Heart left ventricle (tissue), 16 donors: ENCODE results near the gene COL1A2. TPM values are rescaled to one million over a fixed set of nuclear protein-coding genes. Genes with fewer than 3 reads are reported as not detected.

Experiments used
- ATAC-seq, 4 donors: fragments of 200-7000 bp; cut with Tn5 transposase; one replicate each; pipeline ENCODE4 v1.9.1; 2020 to 2022; ENCODE audit warnings: moderate library complexity in 4 of 4, mild to moderate bottlenecking in 3 of 4, moderate number of reproducible peaks in 1 of 4
- DNase-seq, 5 donors: peaks; one replicate each; pipeline ENCODE4 v3.0.0-alpha.2; 2020
- H3K27ac ChIP-seq, 12 donors: fragments of 200-600 bp; sonication (generic) in 4 of 12; one replicate each; pipeline versions ENCODE4 v1.5.0 to v1.8.0; 2016 to 2022; ENCODE audit warnings: mild to moderate bottlenecking in 2 of 12
- H3K27me3 ChIP-seq, 9 donors: fragments of 200-600 bp; sonication (generic) in 2 of 9; one replicate each; pipeline versions ENCODE4 v1.5.1 to v1.8.0; 2016 to 2022; ENCODE audit warnings: mild to moderate bottlenecking in 3 of 9
- H3K36me3 ChIP-seq, 9 donors: fragments of 200-600 bp; sonication (generic) in 2 of 9; one replicate each; pipeline versions ENCODE4 v1.5.0 to v1.8.0; 2018 to 2022; ENCODE audit warnings: mild to moderate bottlenecking in 2 of 9
- H3K4me1 ChIP-seq, 12 donors: fragments of 200-600 bp; sonication (generic) in 4 of 12; one replicate each; pipeline versions ENCODE4 v1.5.0 to v1.8.0; 2016 to 2022; ENCODE audit warnings: mild to moderate bottlenecking in 3 of 12
- H3K4me3 ChIP-seq, 12 donors: fragments of 200-600 bp; sonication (generic) in 4 of 12; one replicate each; pipeline versions ENCODE4 v1.5.0 to v1.8.0; 2017 to 2022; ENCODE audit warnings: mild to moderate bottlenecking in 9 of 12, moderate library complexity in 4 of 12
- H3K9me3 ChIP-seq, 12 donors: fragments of 200-600 bp; sonication (generic) in 4 of 12; one replicate each; pipeline versions ENCODE4 v1.5.0 to v1.8.0; 2016 to 2022; ENCODE audit warnings: mild to moderate bottlenecking in 1 of 12
- CTCF ChIP-seq, 12 donors: fragments of 200-600 bp; sonication (generic) in 4 of 12; IDR thresholded peaks; one replicate each; pipeline versions ENCODE4 v1.5.0 to v1.8.0; 2018 to 2022; ENCODE audit warnings: antibody characterized with exemption in 12 of 12, mild to moderate bottlenecking in 5 of 12
- POLR2A ChIP-seq, 2 donors: fragments of 450-650 bp; IDR thresholded peaks; one replicate each; pipeline ENCODE4 v1.6.1; 2017; ENCODE audit warnings: antibody characterized with exemption in 2 of 2, mild to moderate bottlenecking in 2 of 2, moderate library complexity in 2 of 2
- WGBS, 4 donors: extraction: QIAGEN DNeasy Blood & Tissue Kit in 2 of 4; methylation state at CpG; one replicate each; pipeline versions ENCODE4 v1.1.5 to v1.1.7; 2013 to 2018; 5-methylcytosine and 5-hydroxymethylcytosine counted together
- intact Hi-C, 10 donors: fragments of 100-400 bp; cut with DNase I; formaldehyde crosslinking; loops; one replicate each; pipeline versions ENCODE4 v1.11.1 to v1.14.2; 2022
- polyA plus RNA-seq, 2 donors: library from polyadenylated mRNA; stranded (reverse); fragments of 200-250 nt; gene quantifications; one replicate each; pipeline ENCODE4 v1.2.3, GENCODE V29; 2013
- total RNA-seq, 9 donors: library from RNA; depleted of rRNA in 2 of 9; stranded (reverse); fragments of >200 nt in 2 of 9; fragmentation: NEBNext Ultra II Directional in 3 of 9; extraction: Animal tissue kit (Norgen Biotek cat#: 25700) in 3 of 9; gene quantifications; one replicate each; pipeline versions ENCODE4 v1.1.0 to v1.2.4, GENCODE V29; 2016 to 2023
- donor health status: ischemic (EF 13 %, LVEDD 7.1; RV severe dilation, severe dysfunction).
- donor health status: healthy with polysubstance abuse.
- donor health status: DM: no; HTN: yes; CAD: no.
- donor health status: DM: no; HTN: no; CAD: no.
- donor health status: ischemic (EF 25% LVEDD 6.9; RV normal size, moderate dysfunction).
- donor health status: ischemic (EF 25% LVEDD 5.7; RV mildly dilated, moderate dysfunction).
- donor health status: healthy.
- donor health status: DM: yes; HTN: yes; CAD: no.
- donor health status: ischemic (EF 35%, LVEDD 5.7; RV mildly dilated, moderate dysfunction).
- donor health status: nonischemic (EF 11% LVEDD 7.7; RV severe dilation, severe dysfunction).
- donor health status: DM: yes; HTN: yes; CAD: no.
- donor health status: PGD.
- donor health status: ischemic (EF 29% LVEDD 5.4; RV normal size, mild dysfunction).
- donor health status: nonischemic (EF 23%, LVEDD 6.1; RV moderate dilation, normal function).

COL1A2 gene
- total and polyA plus RNA-seq, 11 donors, result 33.1 to 615 (median 104) TPM

- peaks cover 0 to 100% (median 78%) of the 10 kb centered on the region in 9 donors for H3K36me3 ChIP-seq
- WGBS, 4 donors, result 72 to 84% (median 82%) methylated on average over 5 of the region's 5 CpGs
Measured at GRCh38 chr7:94422827-94423460, 28.2 kb downstream of the COL1A2 start.

GRCh38 chr7:94423863-94424735 lies 29.4 kb downstream of the COL1A2 start:
- Histone ChIP-seq H3K4me1 (no peaks in the 10 kb centered on the region), H3K27me3 (no peaks in the 10 kb centered on the region), H3K9me3 (no peaks in the 10 kb centered on the region), H3K27ac (peak overlapping the region in 1 of 12 donors; percentile 64), H3K4me3 (no peak overlapping the region), H3K36me3 (peaks cover 0 to 100% (median 81%) of the 10 kb centered on the region in 9 donors)
- ATAC-seq, result no peak
- 80 to 85% (median 82%) methylated on average over 5 of the region's 5 CpGs for WGBS, 4 donors
- no peak for DNase-seq
- no peak for TF ChIP-seq POLR2A (IDR thresholded peaks at IDR 0.05)
- no peak for TF ChIP-seq CTCF (IDR thresholded peaks at IDR 0.05)
- intact Hi-C loops, result no loop called here

More at GRCh38 chr7:94422827-94423460, 28.2 kb downstream of the COL1A2 start:
- intact Hi-C loops, result no loop called here
- H3K4me1 ChIP-seq, result no peaks in the 10 kb centered on the region
- H3K4me3 ChIP-seq, result no peak overlapping the region
- H3K9me3 ChIP-seq, result no peaks in the 10 kb centered on the region
- H3K27ac ChIP-seq, result peak overlapping the region in 1 of 12 donors; percentile 64
- TF ChIP-seq POLR2A (IDR thresholded peaks at IDR 0.05) (no peak), CTCF (IDR thresholded peaks at IDR 0.05) (no peak)
- no peak for ATAC-seq
- DNase-seq, result no peak
- H3K27me3 ChIP-seq, result no peaks in the 10 kb centered on the region

GRCh38 chr7:94425546-94425945 lies 30.9 kb downstream of the COL1A2 start:
- Histone ChIP-seq H3K9me3 (no peaks in the 10 kb centered on the region), H3K27ac (peak overlapping the region in 1 of 12 donors; percentile 64), H3K4me1 (no peaks in the 10 kb centered on the region), H3K27me3 (no peaks in the 10 kb centered on the region), H3K36me3 (peaks cover 0 to 100% (median 71%) of the 10 kb centered on the region in 9 donors), H3K4me3 (no peak overlapping the region)
- intact Hi-C loops, result no loop called here
- TF ChIP-seq CTCF (IDR thresholded peaks at IDR 0.05), result no peak
- no peak for TF ChIP-seq POLR2A (IDR thresholded peaks at IDR 0.05)
- DNase-seq (no peak), ATAC-seq (no peak)
- 90 to 96% (median 91%) methylated on average over 10 of the region's 10 CpGs for WGBS, 4 donors
